Astrocyte of the spinal cord (primary cell): Measurements from ENCODE around the gene TSTD1.

Source experiments
- DNase-seq: peaks from one replicate; pipeline ENCODE4 v3.0.0; 2011; ENCODE audit warnings: low read depth, low spot score
- H3K4me3 ChIP-seq: 2 replicates; pipeline ENCODE4 v1.5.1; 2011; ENCODE audit warnings: low read depth, mild to moderate bottlenecking, low read length, moderate library complexity
- CTCF ChIP-seq: IDR thresholded peaks from 2 replicates; pipeline ENCODE4 v1.5.1; 2012; ENCODE audit warnings: low read depth, mild to moderate bottlenecking, low read length, inconsistent platforms
- in situ Hi-C: cut with HindIII; loops from 2 replicates; pipeline ENCODE4 v1.10.0; 2017; ENCODE audit warnings: low sequenced_read_pairs

TSTD1 gene, protein sequence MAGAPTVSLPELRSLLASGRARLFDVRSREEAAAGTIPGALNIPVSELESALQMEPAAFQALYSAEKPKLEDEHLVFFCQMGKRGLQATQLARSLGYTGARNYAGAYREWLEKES

GRCh38 chr1:161038523-161039153 lies at the start of gene TSTD1:
TSTD1 (minus strand) TSS chr1:161038964; CDS start chr1:161038889, 75 bp downstream.
- no peak for DNase-seq
- TF ChIP-seq CTCF: no peak
- in situ Hi-C loops: loop anchor here (25.0 kb wide), 1 partner anchor 99 kb away; the partner anchor contains the start of gene DEDD
- H3K4me3 ChIP-seq: peak within 1 kb of the TSS; percentile 39

- in situ Hi-C loops: no loop called here
- no peak for DNase-seq
- no peak overlapping the region for H3K4me3 ChIP-seq
- no peak for TF ChIP-seq CTCF
Observed at GRCh38 chr1:161086457-161086856, 47.7 kb upstream of the TSTD1 start.

- H3K4me3 ChIP-seq: no peak overlapping the region
- in situ Hi-C loops: no loop called here
- no peak for TF ChIP-seq CTCF
- peak; percentile 26 for DNase-seq
Observed at GRCh38 chr1:161085165-161085564, 46.4 kb upstream of the TSTD1 start.

DNA sequence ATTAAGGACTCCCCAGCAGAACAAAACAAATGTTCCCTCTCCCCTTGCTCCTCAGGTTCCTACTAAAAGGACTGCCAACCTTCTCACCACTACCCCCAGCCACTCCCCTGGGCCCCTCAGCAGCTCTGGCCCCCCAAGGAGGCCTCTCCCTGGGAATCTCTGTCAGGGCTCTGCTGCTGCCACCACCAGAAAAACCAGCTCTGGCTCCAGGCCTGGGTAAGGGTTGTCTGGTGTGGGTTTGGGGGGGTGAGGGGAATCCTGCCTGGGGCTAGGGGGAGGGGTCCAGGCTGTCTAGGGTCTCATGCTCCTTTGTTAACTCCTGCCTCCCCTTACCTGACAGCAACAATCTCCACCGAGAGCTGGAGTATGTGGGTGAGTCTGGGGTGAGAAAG lies 45.8 kb upstream of the TSTD1 start:
- DNase-seq: no peak
- in situ Hi-C loops: no loop called here

GRCh38 chr1:161083748-161084596 lies 45.2 kb upstream of the TSTD1 start:
- H3K4me3 ChIP-seq: no peak overlapping the region
- in situ Hi-C loops: no loop called here
- no peak for TF ChIP-seq CTCF
- DNase-seq: peak; percentile 37

More for the DNA sequence above, 45.8 kb upstream of the TSTD1 start:
- no peak for TF ChIP-seq CTCF
- H3K4me3 ChIP-seq: no peak overlapping the region

GRCh38 chr1:161082996-161083747 lies 44.4 kb upstream of the TSTD1 start:
- no peak for TF ChIP-seq CTCF
- in situ Hi-C loops: no loop called here
- peak; percentile 93 for DNase-seq
- H3K4me3 ChIP-seq: no peak overlapping the region
